Parathyroid adenoma (tissue), 2 donors: ENCODE measurements around the gene MAML2.
A peak's percentile ranks its signal among the peaks of the same experiment; 100 is the strongest.

Experiments
- H2AFZ ChIP-seq: fragments of 300-600 bp; sonication (generic); one replicate; pipeline ENCODE4 v1.7.0; 2017; ENCODE audit warnings: antibody characterized with exemption, mild to moderate bottlenecking
- H3K27ac ChIP-seq: fragments of 300-600 bp; sonication (generic); one replicate; pipeline ENCODE4 v1.7.0; 2017
- H3K27me3 ChIP-seq: fragments of 300-600 bp; sonication (generic); one replicate; pipeline ENCODE4 v1.7.0; 2017; ENCODE audit warnings: low read length; ENCODE audit not compliant: control insufficient read depth, insufficient read depth
- H3K36me3 ChIP-seq: fragments of 300-600 bp; sonication (generic); one replicate; pipeline ENCODE4 v1.7.0; 2017; ENCODE audit warnings: low read length; ENCODE audit not compliant: control insufficient read depth, insufficient read depth
- H3K4me1 ChIP-seq: fragments of 300-600 bp; sonication (generic); one replicate; pipeline ENCODE4 v1.7.0; 2017; ENCODE audit warnings: control low read depth
- H3K4me2 ChIP-seq: fragments of 300-600 bp; sonication (generic); one replicate; pipeline ENCODE4 v1.7.0; 2017; ENCODE audit warnings: low read length
- H3K4me3 ChIP-seq: fragments of 300-600 bp; sonication (generic); one replicate; pipeline ENCODE4 v1.7.0; 2017; ENCODE audit warnings: low read depth, low read length
- H3K79me2 ChIP-seq: fragments of 300-600 bp; sonication (generic); one replicate; pipeline ENCODE4 v1.7.0; 2017; ENCODE audit warnings: control low read depth
- H3K9ac ChIP-seq: fragments of 300-600 bp; sonication (generic); one replicate; pipeline ENCODE4 v1.7.0; 2017; ENCODE audit warnings: mild to moderate bottlenecking
- H3K9me3 ChIP-seq: fragments of 300-600 bp; sonication (generic); one replicate; pipeline ENCODE4 v1.7.0; 2017; ENCODE audit warnings: low read length; ENCODE audit not compliant: control insufficient read depth
- TF ChIP-seq, protein P1 (sequence below): fragments of 300-600 bp; sonication (generic); IDR thresholded peaks from one replicate; pipeline ENCODE4 v1.7.0; 2017; ENCODE audit warnings: antibody characterized with exemption, mild to moderate bottlenecking
- donor health status: primary hyperparathyroidism.

The MAML2 gene

DNA sequence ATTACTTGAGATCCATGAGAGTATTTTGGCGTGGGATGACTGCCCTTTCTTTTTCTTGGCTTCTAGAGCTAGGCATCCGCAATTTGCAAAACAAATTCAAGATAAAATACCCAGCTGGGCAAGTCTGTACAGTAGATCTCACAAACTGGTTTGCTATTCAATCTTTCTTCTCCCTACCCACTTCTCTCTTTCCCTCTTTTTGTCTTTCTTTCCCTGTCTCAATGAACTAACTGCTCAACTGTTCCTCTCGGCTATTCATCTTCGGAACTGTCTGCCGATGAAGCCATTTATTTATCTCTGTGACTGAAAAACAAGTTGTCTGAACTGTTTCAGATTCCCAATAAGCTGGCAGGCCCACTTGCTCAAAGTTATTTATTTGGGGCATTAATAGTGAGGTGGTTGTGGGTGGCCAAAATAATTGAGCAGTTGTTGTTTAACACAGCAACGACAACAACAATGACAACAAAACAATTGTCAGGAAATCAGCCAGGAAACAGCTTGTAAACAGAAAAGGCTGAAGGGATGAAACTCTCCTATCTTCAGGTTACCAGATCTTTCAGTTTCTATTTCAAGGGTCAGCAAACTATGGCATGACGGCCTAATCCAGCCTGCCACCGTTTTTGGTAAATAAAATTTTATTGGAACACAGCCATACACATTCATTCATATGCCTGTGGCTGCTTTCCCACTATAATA is 343.1 kb downstream of the MAML2 start:
- H3K27ac ChIP-seq: peak overlapping the region; percentile 49
- H3K4me3 ChIP-seq: no peak overlapping the region
- TF ChIP-seq, protein P1, sequence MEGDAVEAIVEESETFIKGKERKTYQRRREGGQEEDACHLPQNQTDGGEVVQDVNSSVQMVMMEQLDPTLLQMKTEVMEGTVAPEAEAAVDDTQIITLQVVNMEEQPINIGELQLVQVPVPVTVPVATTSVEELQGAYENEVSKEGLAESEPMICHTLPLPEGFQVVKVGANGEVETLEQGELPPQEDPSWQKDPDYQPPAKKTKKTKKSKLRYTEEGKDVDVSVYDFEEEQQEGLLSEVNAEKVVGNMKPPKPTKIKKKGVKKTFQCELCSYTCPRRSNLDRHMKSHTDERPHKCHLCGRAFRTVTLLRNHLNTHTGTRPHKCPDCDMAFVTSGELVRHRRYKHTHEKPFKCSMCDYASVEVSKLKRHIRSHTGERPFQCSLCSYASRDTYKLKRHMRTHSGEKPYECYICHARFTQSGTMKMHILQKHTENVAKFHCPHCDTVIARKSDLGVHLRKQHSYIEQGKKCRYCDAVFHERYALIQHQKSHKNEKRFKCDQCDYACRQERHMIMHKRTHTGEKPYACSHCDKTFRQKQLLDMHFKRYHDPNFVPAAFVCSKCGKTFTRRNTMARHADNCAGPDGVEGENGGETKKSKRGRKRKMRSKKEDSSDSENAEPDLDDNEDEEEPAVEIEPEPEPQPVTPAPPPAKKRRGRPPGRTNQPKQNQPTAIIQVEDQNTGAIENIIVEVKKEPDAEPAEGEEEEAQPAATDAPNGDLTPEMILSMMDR: no peak
- H3K4me1 ChIP-seq: no peaks in the 10 kb centered on the region
- H3K36me3 ChIP-seq: no peaks in the 10 kb centered on the region
- peak overlapping the region; percentile 42 for H3K4me2 ChIP-seq
- H3K9ac ChIP-seq: no peak overlapping the region
- H3K9me3 ChIP-seq: no peaks in the 10 kb centered on the region
- H2AFZ ChIP-seq: no peak overlapping the region
- H3K27me3 ChIP-seq: no peaks in the 10 kb centered on the region
- H3K79me2 ChIP-seq: no peaks in the 10 kb centered on the region

DNA sequence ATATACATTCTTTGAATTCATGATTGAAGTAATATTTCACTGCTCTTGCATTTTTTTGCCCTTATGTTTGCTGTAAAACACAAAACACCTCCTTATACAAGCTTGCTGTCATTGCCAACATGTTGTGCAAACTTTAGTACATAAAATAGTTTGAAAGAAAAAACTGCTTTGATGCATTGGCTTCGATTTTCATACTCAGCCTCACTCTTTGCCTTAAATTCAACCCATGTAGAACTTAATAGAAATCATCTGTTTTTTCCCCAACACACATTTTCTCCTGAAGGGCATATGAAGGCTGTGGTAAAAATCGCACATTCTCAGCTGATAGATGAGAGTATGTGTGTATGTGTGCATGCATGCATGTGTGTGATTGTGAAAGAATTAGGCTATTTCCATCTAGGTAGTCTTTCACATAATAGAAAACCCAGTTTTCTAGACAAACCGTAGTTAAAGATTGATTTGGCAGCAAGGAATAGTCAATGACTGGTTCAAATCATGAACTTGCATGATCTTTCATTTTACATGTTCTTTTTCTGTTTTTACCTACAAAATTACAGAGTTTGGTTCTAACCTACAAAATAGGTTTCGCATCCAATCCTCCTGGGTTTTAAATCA is 346.3 kb downstream of the MAML2 start:
- H3K4me2 ChIP-seq: no peak overlapping the region
- no peaks in the 10 kb centered on the region for H3K9me3 ChIP-seq
- H3K4me1 ChIP-seq: no peaks in the 10 kb centered on the region
- no peak overlapping the region for H3K4me3 ChIP-seq
- H3K9ac ChIP-seq: no peak overlapping the region
- H3K27me3 ChIP-seq: no peaks in the 10 kb centered on the region
- no peaks in the 10 kb centered on the region for H3K36me3 ChIP-seq
- H2AFZ ChIP-seq: no peak overlapping the region
- no peak overlapping the region for H3K27ac ChIP-seq
- TF ChIP-seq, protein P1: no peak
- H3K79me2 ChIP-seq: no peaks in the 10 kb centered on the region

DNA sequence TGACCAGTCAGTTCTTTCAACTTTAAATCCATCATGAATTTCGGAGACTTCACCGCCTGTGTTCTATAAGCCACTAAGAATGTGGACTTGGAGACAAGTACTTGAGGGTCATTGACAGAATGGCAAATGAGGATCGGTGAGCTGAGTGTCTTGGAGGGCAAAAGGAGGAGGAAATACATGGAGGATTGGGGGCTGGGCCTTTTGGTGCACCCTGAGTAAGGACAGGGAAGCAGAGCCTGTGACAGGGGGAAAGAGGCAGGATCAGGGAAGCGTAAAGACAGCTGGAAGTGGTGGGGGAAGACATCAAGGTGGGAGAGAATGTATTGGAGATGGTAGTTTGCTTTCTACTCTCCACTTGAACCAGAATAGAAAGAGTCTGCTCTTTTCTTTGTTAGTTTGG is 348.7 kb downstream of the MAML2 start:
- Histone ChIP-seq H3K9ac (no peak overlapping the region), H2AFZ (no peak overlapping the region), H3K36me3 (no peaks in the 10 kb centered on the region), H3K27ac (no peak overlapping the region), H3K27me3 (no peaks in the 10 kb centered on the region), H3K9me3 (no peaks in the 10 kb centered on the region), H3K4me3 (no peak overlapping the region), H3K4me2 (no peak overlapping the region), H3K4me1 (no peaks in the 10 kb centered on the region), H3K79me2 (no peaks in the 10 kb centered on the region)
- TF ChIP-seq, protein P1: no peak

DNA sequence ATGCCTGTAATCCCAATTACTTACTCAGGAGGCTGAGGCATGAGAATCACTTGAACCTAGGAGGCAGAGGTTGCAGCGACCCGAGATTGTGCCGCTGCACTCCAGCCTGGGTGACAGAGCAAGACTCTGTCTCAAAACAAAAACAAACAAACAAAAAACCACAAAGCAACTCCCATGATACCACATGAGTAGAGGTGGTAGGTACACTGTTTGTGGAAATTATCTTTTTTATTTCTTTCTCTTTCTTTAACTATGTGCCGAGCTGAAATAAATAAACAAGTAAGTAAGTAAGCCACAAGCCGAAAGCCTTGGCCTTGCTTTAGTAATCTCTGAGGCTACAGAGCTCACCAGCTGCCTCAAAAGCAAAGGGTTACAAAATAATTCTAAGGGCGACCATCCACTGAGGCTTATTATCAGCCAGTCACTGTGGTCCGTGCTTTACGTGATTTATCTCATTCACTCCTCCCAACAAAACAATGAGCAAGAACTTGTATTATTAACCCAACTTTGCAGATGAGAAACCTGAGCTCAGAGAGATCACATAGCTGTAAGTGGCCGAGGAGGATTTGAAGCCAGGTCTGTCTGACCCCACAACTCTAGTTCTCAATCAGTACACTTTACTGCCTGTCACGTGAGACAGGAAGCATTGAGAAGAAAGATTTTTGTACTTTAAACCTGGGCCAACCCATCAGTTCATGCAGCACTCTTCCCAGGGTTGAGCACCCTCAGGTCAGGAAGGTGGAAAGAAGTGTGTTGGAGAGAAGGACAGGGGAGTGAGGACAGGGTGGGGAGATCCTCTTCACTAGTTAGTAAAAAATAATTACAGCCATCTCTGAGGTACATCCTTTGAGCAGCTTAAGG is 349.3 kb downstream of the MAML2 start:
- TF ChIP-seq, protein P1: no peak
- H3K79me2 ChIP-seq: no peaks in the 10 kb centered on the region
- H3K9me3 ChIP-seq: no peaks in the 10 kb centered on the region
- H3K9ac ChIP-seq: no peak overlapping the region
- H3K36me3 ChIP-seq: no peaks in the 10 kb centered on the region
- no peak overlapping the region for H3K4me3 ChIP-seq
- H3K27ac ChIP-seq: no peak overlapping the region
- no peak overlapping the region for H2AFZ ChIP-seq
- H3K4me2 ChIP-seq: no peak overlapping the region
- no peaks in the 10 kb centered on the region for H3K4me1 ChIP-seq
- H3K27me3 ChIP-seq: no peaks in the 10 kb centered on the region
